Smooth muscle cell (in vitro differentiated cells): ENCODE measurements around the gene GDF10. TPM values are rescaled to one million over a fixed set of nuclear protein-coding genes. Genes with fewer than 3 reads are reported as not detected.

ENCODE experiments used
- DNase-seq: peaks from one replicate; lab custom pipeline; 2025; ENCODE audit not compliant: unreplicated experiment; lab: John Stamatoyannopoulos, UW
- H2AFZ ChIP-seq: fragments of 200-600 bp; sonication (generic); 2 replicates; pipeline ENCODE4 v1.6.0; 2016; ENCODE audit warnings: antibody characterized with exemption, low read depth, mild to moderate bottlenecking
- H3F3A ChIP-seq: fragments of 200-600 bp; sonication (generic); 2 replicates; pipeline ENCODE4 v1.6.0; 2017; ENCODE audit warnings: antibody characterized with exemption, low read depth
- H3K27ac ChIP-seq: fragments of 200-600 bp; sonication (generic); 2 replicates; pipeline ENCODE4 v1.5.1; 2016; ENCODE audit warnings: low read depth, mild to moderate bottlenecking
- H3K27me3 ChIP-seq: fragments of 200-600 bp; sonication (generic); 2 replicates; pipeline ENCODE4 v1.6.1; 2016; ENCODE audit warnings: low read depth, mild to moderate bottlenecking
- H3K36me3 ChIP-seq: fragments of 200-600 bp; sonication (generic); 2 replicates; pipeline ENCODE4 v1.5.1; 2016; ENCODE audit warnings: low read depth
- H3K4me1 ChIP-seq: fragments of 200-600 bp; sonication (generic); 2 replicates; pipeline ENCODE4 v1.5.1; 2016; ENCODE audit warnings: low read depth
- H3K4me2 ChIP-seq: fragments of 200-600 bp; sonication (generic); 2 replicates; pipeline ENCODE4 v1.6.0; 2016; ENCODE audit warnings: mild to moderate bottlenecking
- H3K4me3 ChIP-seq: fragments of 200-600 bp; sonication (generic); 2 replicates; pipeline ENCODE4 v1.5.1; 2016; ENCODE audit warnings: mild to moderate bottlenecking
- H3K79me2 ChIP-seq: fragments of 200-600 bp; sonication (generic); 2 replicates; pipeline ENCODE4 v1.6.0; 2016; ENCODE audit warnings: low read depth, mild to moderate bottlenecking
- H3K9ac ChIP-seq: fragments of 200-600 bp; sonication (generic); 2 replicates; pipeline ENCODE4 v1.6.0; 2016; ENCODE audit warnings: low read depth
- H3K9me3 ChIP-seq: fragments of 200-600 bp; sonication (generic); replicated peaks from 2 replicates; pipeline ENCODE4 v1.5.1; 2016; ENCODE audit warnings: low read depth
- H4K20me1 ChIP-seq: fragments of 200-600 bp; sonication (generic); 2 replicates; pipeline ENCODE4 v1.6.0; 2016; ENCODE audit warnings: low read depth
- WGBS: methylation state at CpG from one replicate; pipeline ENCODE4 v1.1.7; 2016; ENCODE audit warnings: low lambda C conversion rate; 5-methylcytosine and 5-hydroxymethylcytosine counted together
- polyA plus RNA-seq: library from polyadenylated mRNA; unstranded; fragments of >200 nt; fragmentation: Nextera tagmentation; extraction: Ambion mirVana; gene quantifications from 2 replicates; pipeline ENCODE4 v1.2.1, GENCODE V29; 2016
- total RNA-seq: library from RNA; depleted of rRNA; stranded (reverse); fragments of >200 nt; gene quantifications from 2 replicates; pipeline ENCODE4 v1.2.3, GENCODE V29; 2014
- TF ChIP-seq, protein P1 (sequence below): fragments of 200-600 bp; sonication (generic); IDR thresholded peaks from 2 replicates; pipeline ENCODE4 v1.5.1; 2017; ENCODE audit warnings: borderline replicate concordance, mild to moderate bottlenecking, antibody characterized with exemption; ENCODE audit not compliant: insufficient read depth, poor library complexity, severe bottlenecking

Gene GDF10
- total and polyA plus RNA-seq, 2 experiments from 2014 or later, result 0.58 to 1.5 TPM

DNA sequence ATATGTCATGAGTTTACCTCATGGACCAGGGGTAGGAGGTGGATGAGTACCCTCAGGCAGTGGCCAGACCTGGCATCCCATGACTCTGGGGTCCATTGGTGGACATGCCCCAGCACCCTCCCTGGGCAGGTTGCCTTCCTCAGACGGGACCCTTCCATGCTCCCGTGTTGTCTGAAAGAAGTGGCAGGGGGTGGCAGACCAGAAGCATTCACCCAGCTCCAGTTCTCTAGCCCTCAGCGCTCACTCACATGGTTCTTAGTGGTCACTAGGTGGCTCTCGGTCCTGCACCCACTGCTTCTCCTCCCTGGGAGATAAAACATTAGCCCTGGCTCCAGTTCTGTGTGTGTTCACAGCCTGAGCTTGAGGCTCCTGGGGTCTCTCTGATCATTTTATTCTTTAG is 54.2 kb downstream of the GDF10 start:
- Histone ChIP-seq H2AFZ (no peak overlapping the region), H3K9me3 (no peaks in the 10 kb centered on the region), H3F3A (no peaks in the 10 kb centered on the region), H3K27ac (no peak overlapping the region), H3K4me2 (no peak overlapping the region), H3K27me3 (no peaks in the 10 kb centered on the region), H3K36me3 (no peaks in the 10 kb centered on the region), H4K20me1 (no peaks in the 10 kb centered on the region), H3K4me1 (no peaks in the 10 kb centered on the region), H3K4me3 (no peak overlapping the region), H3K79me2 (no peaks in the 10 kb centered on the region), H3K9ac (no peak overlapping the region)
- TF ChIP-seq, protein P1, sequence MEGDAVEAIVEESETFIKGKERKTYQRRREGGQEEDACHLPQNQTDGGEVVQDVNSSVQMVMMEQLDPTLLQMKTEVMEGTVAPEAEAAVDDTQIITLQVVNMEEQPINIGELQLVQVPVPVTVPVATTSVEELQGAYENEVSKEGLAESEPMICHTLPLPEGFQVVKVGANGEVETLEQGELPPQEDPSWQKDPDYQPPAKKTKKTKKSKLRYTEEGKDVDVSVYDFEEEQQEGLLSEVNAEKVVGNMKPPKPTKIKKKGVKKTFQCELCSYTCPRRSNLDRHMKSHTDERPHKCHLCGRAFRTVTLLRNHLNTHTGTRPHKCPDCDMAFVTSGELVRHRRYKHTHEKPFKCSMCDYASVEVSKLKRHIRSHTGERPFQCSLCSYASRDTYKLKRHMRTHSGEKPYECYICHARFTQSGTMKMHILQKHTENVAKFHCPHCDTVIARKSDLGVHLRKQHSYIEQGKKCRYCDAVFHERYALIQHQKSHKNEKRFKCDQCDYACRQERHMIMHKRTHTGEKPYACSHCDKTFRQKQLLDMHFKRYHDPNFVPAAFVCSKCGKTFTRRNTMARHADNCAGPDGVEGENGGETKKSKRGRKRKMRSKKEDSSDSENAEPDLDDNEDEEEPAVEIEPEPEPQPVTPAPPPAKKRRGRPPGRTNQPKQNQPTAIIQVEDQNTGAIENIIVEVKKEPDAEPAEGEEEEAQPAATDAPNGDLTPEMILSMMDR, result no peak
- DNase-seq, result no peak
- WGBS, result 70% methylated on average over 4 of the region's 4 CpGs

DNA sequence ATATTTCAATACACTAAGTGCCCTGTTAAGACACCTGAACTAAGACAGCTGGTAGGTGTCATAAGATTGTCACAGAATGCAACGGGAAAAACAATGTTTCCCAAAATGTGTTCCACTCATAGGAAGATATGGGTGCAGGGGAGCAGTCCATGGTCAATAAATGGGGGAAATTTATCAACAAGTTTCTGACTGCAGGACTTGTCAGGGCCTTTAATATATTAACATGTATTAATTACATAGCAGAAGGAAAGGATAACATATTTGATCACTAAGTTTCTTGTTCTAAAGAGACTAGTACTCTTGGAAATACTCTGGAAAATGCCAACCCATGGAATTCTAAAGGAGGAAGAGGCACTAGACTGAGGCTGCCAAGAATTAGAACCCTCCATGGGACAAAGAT is 54.9 kb downstream of the GDF10 start:
- Histone ChIP-seq H3K27ac (no peak overlapping the region), H2AFZ (no peak overlapping the region), H3K27me3 (no peaks in the 10 kb centered on the region), H3F3A (no peaks in the 10 kb centered on the region), H3K4me1 (no peaks in the 10 kb centered on the region), H3K4me3 (no peak overlapping the region), H3K79me2 (no peaks in the 10 kb centered on the region), H3K9me3 (no peaks in the 10 kb centered on the region), H3K36me3 (no peaks in the 10 kb centered on the region), H3K9ac (no peak overlapping the region), H3K4me2 (no peak overlapping the region), H4K20me1 (no peaks in the 10 kb centered on the region)
- no peak for DNase-seq
- TF ChIP-seq, protein P1, result no peak
- WGBS, result 84% methylated on average over 1 of the region's 1 CpG

DNA sequence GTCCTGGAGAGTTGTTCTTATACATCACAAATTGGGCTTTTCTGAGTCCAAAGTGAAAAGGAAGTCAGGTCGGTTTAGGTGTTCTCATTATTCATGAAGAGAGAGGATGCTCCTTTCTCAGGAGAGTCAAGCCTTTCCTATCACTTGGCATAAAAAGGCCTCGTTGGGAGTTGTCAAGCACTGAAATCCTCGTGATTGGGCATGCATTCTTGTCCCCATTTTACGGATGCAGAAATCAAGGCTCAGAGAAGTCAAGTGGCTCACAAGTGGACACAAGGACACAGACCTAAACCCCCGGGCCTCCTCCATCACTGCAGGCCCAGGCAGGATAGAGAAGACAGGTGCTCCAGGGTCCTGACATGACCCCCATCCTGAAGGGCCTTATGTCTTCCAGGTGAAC is 56.7 kb downstream of the GDF10 start:
- H3F3A ChIP-seq, result no peaks in the 10 kb centered on the region
- no peak overlapping the region for H2AFZ ChIP-seq
- no peaks in the 10 kb centered on the region for H3K79me2 ChIP-seq
- H3K4me3 ChIP-seq, result no peak overlapping the region
- TF ChIP-seq, protein P1, result no peak
- H4K20me1 ChIP-seq, result no peaks in the 10 kb centered on the region
- H3K9me3 ChIP-seq, result no peaks in the 10 kb centered on the region
- H3K9ac ChIP-seq, result no peak overlapping the region
- no peaks in the 10 kb centered on the region for H3K36me3 ChIP-seq
- H3K27ac ChIP-seq, result no peak overlapping the region
- no peaks in the 10 kb centered on the region for H3K4me1 ChIP-seq
- H3K4me2 ChIP-seq, result no peak overlapping the region
- DNase-seq, result no peak
- H3K27me3 ChIP-seq, result no peaks in the 10 kb centered on the region
- WGBS, result 86% methylated on average over 5 of the region's 5 CpGs

DNA sequence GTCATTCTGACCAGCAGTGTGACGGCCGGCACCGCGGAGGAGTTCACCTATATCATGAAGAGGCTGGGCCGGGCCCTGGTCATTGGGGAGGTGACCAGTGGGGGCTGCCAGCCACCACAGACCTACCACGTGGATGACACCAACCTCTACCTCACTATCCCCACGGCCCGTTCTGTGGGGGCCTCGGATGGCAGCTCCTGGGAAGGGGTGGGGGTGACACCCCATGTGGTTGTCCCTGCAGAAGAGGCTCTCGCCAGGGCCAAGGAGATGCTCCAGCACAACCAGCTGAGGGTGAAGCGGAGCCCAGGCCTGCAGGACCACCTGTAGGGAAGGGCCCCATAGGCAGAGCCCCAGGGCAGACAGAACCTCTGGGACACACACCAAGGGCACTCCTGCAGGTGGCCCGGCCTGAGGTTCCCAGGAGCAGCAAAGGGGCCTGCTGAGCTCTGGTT is 57.2 kb downstream of the GDF10 start:
- no peak overlapping the region for H3K4me3 ChIP-seq
- H4K20me1 ChIP-seq, result no peaks in the 10 kb centered on the region
- no peaks in the 10 kb centered on the region for H3K79me2 ChIP-seq
- TF ChIP-seq, protein P1, result no peak
- H3K36me3 ChIP-seq, result no peaks in the 10 kb centered on the region
- no peaks in the 10 kb centered on the region for H3K27me3 ChIP-seq
- H3F3A ChIP-seq, result no peaks in the 10 kb centered on the region
- no peaks in the 10 kb centered on the region for H3K4me1 ChIP-seq
- H2AFZ ChIP-seq, result no peak overlapping the region
- H3K9me3 ChIP-seq, result no peaks in the 10 kb centered on the region
- no peak for DNase-seq
- no peak overlapping the region for H3K9ac ChIP-seq
- H3K4me2 ChIP-seq, result no peak overlapping the region
- 94% methylated on average over 12 of the region's 12 CpGs for WGBS
- no peak overlapping the region for H3K27ac ChIP-seq
